ENCODE data around the gene CCT5.

DNA sequence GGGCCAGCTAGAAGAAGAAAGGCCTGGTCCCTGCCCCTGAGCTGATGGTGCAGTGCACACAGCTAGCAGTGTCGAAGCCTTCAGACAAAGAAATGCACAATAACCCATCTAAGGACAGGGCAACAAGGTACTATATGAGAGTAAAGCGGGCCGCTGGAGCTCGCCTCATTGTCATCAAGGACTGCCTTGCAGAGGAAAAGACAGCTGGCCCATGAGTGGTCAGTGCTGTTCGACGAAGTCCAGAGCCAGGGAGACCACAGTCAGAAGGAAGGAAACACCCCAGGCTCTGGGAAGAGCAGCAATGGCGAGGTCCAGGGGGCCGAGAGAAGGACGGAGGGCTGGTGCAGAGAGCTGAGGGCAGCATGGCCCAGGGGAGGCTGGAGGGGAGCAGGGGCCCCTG, 17.7 kb upstream of the CCT5 start:
- TF ChIP-seq, protein P1, sequence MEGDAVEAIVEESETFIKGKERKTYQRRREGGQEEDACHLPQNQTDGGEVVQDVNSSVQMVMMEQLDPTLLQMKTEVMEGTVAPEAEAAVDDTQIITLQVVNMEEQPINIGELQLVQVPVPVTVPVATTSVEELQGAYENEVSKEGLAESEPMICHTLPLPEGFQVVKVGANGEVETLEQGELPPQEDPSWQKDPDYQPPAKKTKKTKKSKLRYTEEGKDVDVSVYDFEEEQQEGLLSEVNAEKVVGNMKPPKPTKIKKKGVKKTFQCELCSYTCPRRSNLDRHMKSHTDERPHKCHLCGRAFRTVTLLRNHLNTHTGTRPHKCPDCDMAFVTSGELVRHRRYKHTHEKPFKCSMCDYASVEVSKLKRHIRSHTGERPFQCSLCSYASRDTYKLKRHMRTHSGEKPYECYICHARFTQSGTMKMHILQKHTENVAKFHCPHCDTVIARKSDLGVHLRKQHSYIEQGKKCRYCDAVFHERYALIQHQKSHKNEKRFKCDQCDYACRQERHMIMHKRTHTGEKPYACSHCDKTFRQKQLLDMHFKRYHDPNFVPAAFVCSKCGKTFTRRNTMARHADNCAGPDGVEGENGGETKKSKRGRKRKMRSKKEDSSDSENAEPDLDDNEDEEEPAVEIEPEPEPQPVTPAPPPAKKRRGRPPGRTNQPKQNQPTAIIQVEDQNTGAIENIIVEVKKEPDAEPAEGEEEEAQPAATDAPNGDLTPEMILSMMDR (IDR thresholded peaks at IDR 0.05; ENCODE audit: low read depth, low read length) = no peak
- no peak for TF ChIP-seq EZH2phosphoT487 (IDR thresholded peaks at IDR 0.05; ENCODE audit: low read depth)

Data from OCI-LY3 (cell line).